ENCODE measurements around the gene BSCL2.
"Not testable (repeated sequence)": the region's sequence is repeated elsewhere in the genome, so short reads cannot be mapped to it uniquely, and the experiment has no call there.

The BSCL2 gene

GRCh38 chr11:62665075-62665598 lies 42.1 kb downstream of the BSCL2 start, which contains the start of the genes C11orf98 and CSKMT:
TSS of gene C11orf98 (minus strand) at chr11:62665210. CDS start at chr11:62665169, 41 bp downstream.
TSS of gene CSKMT (plus strand) at chr11:62665312. CDS start at chr11:62665880, 568 bp downstream.
- DNase-seq (ENCODE audit: insufficient read length, low spot score) (peak; percentile 91), FAIRE-seq (no peak)

- DNase-seq (ENCODE audit: insufficient read length, low spot score) (peak; percentile 56), FAIRE-seq (no peak)
Measured at GRCh38 chr11:62664405-62665074, 42.7 kb downstream of the BSCL2 start.

- DNase-seq (ENCODE audit: insufficient read length, low spot score) (no peak), FAIRE-seq (no peak)
Measured at GRCh38 chr11:62656796-62657429, 50.3 kb downstream of the BSCL2 start.

GRCh38 chr11:62654297-62654696 lies 52.9 kb downstream of the BSCL2 start:
- no peak for DNase-seq (ENCODE audit: insufficient read length, low spot score)
- no peak for FAIRE-seq

- FAIRE-seq, result no peak
- DNase-seq (ENCODE audit: insufficient read length, low spot score), result no peak
Measured at GRCh38 chr11:62652161-62653006, 54.8 kb downstream of the BSCL2 start.

- FAIRE-seq, result not testable (repeated sequence)
Measured at GRCh38 chr11:62650283-62650682, 56.9 kb downstream of the BSCL2 start.

GRCh38 chr11:62649486-62649885 lies 57.7 kb downstream of the BSCL2 start:
- no peak for DNase-seq (ENCODE audit: insufficient read length, low spot score)
- no peak for FAIRE-seq

More at GRCh38 chr11:62650283-62650682, 56.9 kb downstream of the BSCL2 start:
- DNase-seq (ENCODE audit: insufficient read length, low spot score), result not testable (repeated sequence)

GRCh38 chr11:62648967-62649364 lies 58.3 kb downstream of the BSCL2 start:
- DNase-seq (ENCODE audit: insufficient read length, low spot score), result no peak
- FAIRE-seq, result no peak

GRCh38 chr11:62648185-62648966 lies 58.8 kb downstream of the BSCL2 start:
- no peak for DNase-seq (ENCODE audit: insufficient read length, low spot score)
- FAIRE-seq, result no peak

GRCh38 chr11:62647609-62648005 lies 59.6 kb downstream of the BSCL2 start:
- FAIRE-seq, result no peak

GRCh38 chr11:62646825-62647608 lies 60.2 kb downstream of the BSCL2 start:
- FAIRE-seq (no peak), DNase-seq (ENCODE audit: insufficient read length, low spot score) (no peak)

More at GRCh38 chr11:62647609-62648005, 59.6 kb downstream of the BSCL2 start:
- DNase-seq (ENCODE audit: insufficient read length, low spot score), result no peak

- FAIRE-seq (no peak), DNase-seq (ENCODE audit: insufficient read length, low spot score) (peak; percentile 99)
Measured at GRCh38 chr11:62645946-62646824, 61.0 kb downstream of the BSCL2 start, which contains the start of gene GANAB. TSS of gene GANAB (minus strand) at chr11:62646613. CDS start at chr11:62646599, 14 bp downstream.

- no peak for DNase-seq (ENCODE audit: insufficient read length, low spot score)
- FAIRE-seq, result no peak
Measured at GRCh38 chr11:62645671-62645945, 61.6 kb downstream of the BSCL2 start.

- FAIRE-seq, result no peak
- no peak for DNase-seq (ENCODE audit: insufficient read length, low spot score)
Measured at GRCh38 chr11:62644220-62644619, 63.0 kb downstream of the BSCL2 start.
